ENCODE measurements around the gene FAM98A.

- TF ChIP-seq CTCF (IDR thresholded peaks at IDR 0.05) (no peak), POLR2A (IDR thresholded peaks at IDR 0.05) (no peak)
Measured at GRCh38 chr2:33617401-33617800, 18.3 kb upstream of the FAM98A start.
